H1 (cell line): ENCODE measurements around the gene PRKN. TPM values are rescaled to one million over a fixed set of nuclear protein-coding genes. Genes with fewer than 3 reads are reported as not detected.

ENCODE experiments used
- EP300 ChIP-seq, 2 experiments: IDR thresholded peaks; 1 replicate in 1 of 2; 2 replicates in 1 of 2; pipeline ENCODE4 v1.6.1; 2011 to 2012; ENCODE audit warnings: low read depth in 2 of 2, low read length in 2 of 2, mild to moderate bottlenecking in 2 of 2, borderline replicate concordance in 1 of 2, inconsistent platforms in 1 of 2, moderate library complexity in 1 of 2
- HDAC6 ChIP-seq: IDR thresholded peaks from one replicate; pipeline ENCODE4 v1.7.1; 2012; ENCODE audit warnings: low read depth, mild to moderate bottlenecking, inconsistent platforms, low read length, moderate library complexity
- RNF2 ChIP-seq: fragments of 200-900, 300-1000 bp; sonication (generic); IDR thresholded peaks from 2 replicates; pipeline ENCODE4 v1.7.1; 2016; ENCODE audit warnings: borderline replicate concordance, low read depth, mild to moderate bottlenecking, antibody characterized with exemption, low read length; ENCODE audit not compliant: poor library complexity, severe bottlenecking; ENCODE audit errors: missing control alignments
- YY1 ChIP-seq: IDR thresholded peaks from 2 replicates; pipeline ENCODE4 v1.6.1; 2011; ENCODE audit warnings: low read depth, mild to moderate bottlenecking, low read length
- polyA plus RNA-seq, 7 experiments: library from polyadenylated mRNA; depleted of rRNA in 3 of 7; stranded (reverse) in 5 of 7; unstranded in 2 of 7; fragments of >200 nt in 5 of 7; fragments of 200-250 nt in 2 of 7; gene quantifications; 1 replicate in 5 of 7; 2 replicates in 1 of 7; 4 replicates in 1 of 7; pipeline versions ENCODE4 v1.2.1 to v1.2.3, GENCODE V29; 2011 to 2013; ENCODE audit warnings: missing spikeins in 2 of 7, mixed read lengths in 2 of 7
- total RNA-seq: library from RNA; stranded (reverse); fragmentation: NEBNext Ultra II Directional; extraction: Animal tissue kit (Norgen Biotek cat#: 25700); gene quantifications from 2 replicates; pipeline ENCODE4 v1.2.1, GENCODE V29; 2021

Gene PRKN
- total and polyA plus RNA-seq, 2 of the 8 experiments (the other 6 are each of a cell fraction or from before 2014, with no cell fraction given): 0.13 to 0.29 TPM

- TF ChIP-seq RNF2: no peak
- no peak for TF ChIP-seq EP300 (IDR thresholded peaks at IDR 0.05; ENCODE audit: borderline replicate concordance in 1 of 2, low read depth in 2 of 2, low read length in 2 of 2)
- no peak for TF ChIP-seq HDAC6
- TF ChIP-seq YY1: no peak
These were observed 773.5 kb downstream of the PRKN start (continued) for GRCh38 chr6:161954077-161954476.
